ENCODE results near the gene MIXL1.

DNA sequence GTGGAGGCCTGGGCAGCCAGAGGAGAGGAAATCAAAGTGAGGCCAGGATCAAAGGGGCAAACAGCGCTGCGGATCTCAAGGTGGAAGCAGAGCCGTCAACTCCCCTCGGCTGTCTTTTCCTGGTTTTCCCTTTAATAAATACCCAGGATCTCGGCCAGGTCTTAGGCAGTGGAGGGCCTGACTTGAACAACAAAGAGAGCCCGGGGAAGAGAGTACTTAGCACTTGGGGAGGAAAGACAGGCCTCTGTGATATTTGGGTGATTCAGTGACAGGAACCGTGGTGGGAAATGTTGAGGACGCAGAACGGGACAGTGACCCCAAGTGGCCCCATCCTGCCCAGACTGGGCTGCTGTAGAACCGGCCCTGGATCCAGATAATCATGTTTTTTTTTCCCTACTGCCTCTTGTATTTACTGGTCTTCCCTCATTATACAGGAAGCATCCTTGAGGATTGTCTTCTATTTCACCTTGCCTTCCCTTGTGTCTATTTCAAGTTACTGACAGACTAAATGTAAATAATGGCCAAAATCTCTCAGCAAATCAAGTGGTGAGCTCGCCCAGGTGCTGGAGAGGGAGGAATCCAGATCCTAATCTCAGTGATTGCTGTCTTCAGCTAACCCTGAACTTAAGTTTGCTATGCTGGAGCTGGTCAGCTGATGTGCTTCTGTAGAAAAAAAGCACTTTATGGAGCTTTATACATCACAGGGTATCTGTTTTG lies 2.8 kb upstream of the MIXL1 start:
- TF ChIP-seq, protein P1, sequence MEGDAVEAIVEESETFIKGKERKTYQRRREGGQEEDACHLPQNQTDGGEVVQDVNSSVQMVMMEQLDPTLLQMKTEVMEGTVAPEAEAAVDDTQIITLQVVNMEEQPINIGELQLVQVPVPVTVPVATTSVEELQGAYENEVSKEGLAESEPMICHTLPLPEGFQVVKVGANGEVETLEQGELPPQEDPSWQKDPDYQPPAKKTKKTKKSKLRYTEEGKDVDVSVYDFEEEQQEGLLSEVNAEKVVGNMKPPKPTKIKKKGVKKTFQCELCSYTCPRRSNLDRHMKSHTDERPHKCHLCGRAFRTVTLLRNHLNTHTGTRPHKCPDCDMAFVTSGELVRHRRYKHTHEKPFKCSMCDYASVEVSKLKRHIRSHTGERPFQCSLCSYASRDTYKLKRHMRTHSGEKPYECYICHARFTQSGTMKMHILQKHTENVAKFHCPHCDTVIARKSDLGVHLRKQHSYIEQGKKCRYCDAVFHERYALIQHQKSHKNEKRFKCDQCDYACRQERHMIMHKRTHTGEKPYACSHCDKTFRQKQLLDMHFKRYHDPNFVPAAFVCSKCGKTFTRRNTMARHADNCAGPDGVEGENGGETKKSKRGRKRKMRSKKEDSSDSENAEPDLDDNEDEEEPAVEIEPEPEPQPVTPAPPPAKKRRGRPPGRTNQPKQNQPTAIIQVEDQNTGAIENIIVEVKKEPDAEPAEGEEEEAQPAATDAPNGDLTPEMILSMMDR (conservative IDR thresholded peaks at IDR 0.05; ENCODE audit: low read length): no peak
- TF ChIP-seq EZH2phosphoT487 (IDR thresholded peaks at IDR 0.05; ENCODE audit: borderline replicate concordance, low read depth, low read length): no peak
